Trophoblast cell (in vitro differentiated cells and primary cell): Measurements from ENCODE around the gene TBC1D17.
"Not testable (repeated sequence)": the region's sequence is repeated elsewhere in the genome, so short reads cannot be mapped to it uniquely, and the experiment has no call there.

ENCODE experiments used
- DNase-seq, 2 donors: peaks; one replicate each; pipeline ENCODE4 v3.0.0-alpha.2; 2016
- H2AFZ ChIP-seq: 2 replicates; pipeline ENCODE4 v1.6.1; 2013; ENCODE audit warnings: low read length, moderate library complexity, mild to moderate bottlenecking; ENCODE audit not compliant: insufficient read depth, poor library complexity
- H2AK5ac ChIP-seq: 2 replicates; pipeline ENCODE4 v1.6.1; 2013; ENCODE audit warnings: mild to moderate bottlenecking, low read length
- H2BK120ac ChIP-seq: 2 replicates; pipeline ENCODE4 v1.6.1; 2013; ENCODE audit warnings: low read length, mild to moderate bottlenecking, moderate library complexity; ENCODE audit not compliant: insufficient read depth, poor library complexity
- H2BK12ac ChIP-seq: 2 replicates; pipeline ENCODE4 v1.6.1; 2013; ENCODE audit warnings: mild to moderate bottlenecking, low read length, moderate library complexity
- H2BK5ac ChIP-seq: 2 replicates; pipeline ENCODE4 v1.6.1; 2013; ENCODE audit warnings: low read length, low read depth, moderate library complexity, mild to moderate bottlenecking; ENCODE audit not compliant: poor library complexity
- H3K14ac ChIP-seq: 2 replicates; pipeline ENCODE4 v1.6.1; 2013; ENCODE audit warnings: mild to moderate bottlenecking, low read length
- H3K18ac ChIP-seq: 2 replicates; pipeline ENCODE4 v1.6.1; 2013; ENCODE audit warnings: mild to moderate bottlenecking, low read length
- H3K23ac ChIP-seq: 2 replicates; pipeline ENCODE4 v1.6.1; 2013; ENCODE audit warnings: low read length
- H3K27ac ChIP-seq: 2 replicates; pipeline ENCODE4 v1.5.1; 2013; ENCODE audit warnings: low read depth, mild to moderate bottlenecking, inconsistent platforms, low read length, moderate library complexity
- H3K27me3 ChIP-seq: 2 replicates; pipeline ENCODE4 v1.6.1; 2013; ENCODE audit warnings: inconsistent platforms, mild to moderate bottlenecking, low read length, moderate library complexity; ENCODE audit not compliant: insufficient read depth
- H3K36me3 ChIP-seq, 2 experiments: 1 replicate in 1 of 2; 2 replicates in 1 of 2; pipeline ENCODE4 v1.6.1; 2013; ENCODE audit warnings: low read length in 2 of 2, mild to moderate bottlenecking in 2 of 2, moderate library complexity in 1 of 2; ENCODE audit not compliant: insufficient read depth in 2 of 2, control insufficient read depth in 1 of 2
- H3K4ac ChIP-seq: 2 replicates; pipeline ENCODE4 v1.6.1; 2013; ENCODE audit warnings: low read depth, mild to moderate bottlenecking, low read length, moderate library complexity
- H3K4me1 ChIP-seq, 2 experiments: 1 replicate in 1 of 2; 2 replicates in 1 of 2; pipeline ENCODE4 v1.6.1; 2013; ENCODE audit warnings: low read length in 2 of 2, mild to moderate bottlenecking in 2 of 2, moderate library complexity in 1 of 2; ENCODE audit not compliant: insufficient read depth in 2 of 2, control insufficient read depth in 1 of 2
- H3K4me2 ChIP-seq: 2 replicates; pipeline ENCODE4 v1.6.1; 2013; ENCODE audit warnings: inconsistent platforms, mild to moderate bottlenecking, low read length, moderate library complexity
- H3K4me3 ChIP-seq: 2 replicates; pipeline ENCODE4 v1.5.1; 2013; ENCODE audit warnings: mild to moderate bottlenecking, low read depth, low read length, inconsistent platforms
- H3K79me1 ChIP-seq: one replicate; pipeline ENCODE4 v1.6.1; 2013; ENCODE audit warnings: low read length
- H3K79me2 ChIP-seq: 2 replicates; pipeline ENCODE4 v1.6.1; 2013; ENCODE audit warnings: low read length, mild to moderate bottlenecking; ENCODE audit not compliant: control insufficient read depth, insufficient read depth, poor library complexity
- H3K9ac ChIP-seq: 2 replicates; pipeline ENCODE4 v1.6.1; 2013; ENCODE audit warnings: mild to moderate bottlenecking, low read length
- H3K9me3 ChIP-seq: 2 replicates; pipeline ENCODE4 v1.6.1; 2013; ENCODE audit warnings: low read depth, mild to moderate bottlenecking, control low read depth, inconsistent platforms, low read length; ENCODE audit not compliant: insufficient read depth
- H4K12ac ChIP-seq: 2 replicates; pipeline ENCODE4 v1.6.1; 2013; ENCODE audit warnings: low read depth, mild to moderate bottlenecking, low read length, moderate library complexity
- H4K8ac ChIP-seq: 2 replicates; pipeline ENCODE4 v1.6.1; 2013; ENCODE audit warnings: low read depth, mild to moderate bottlenecking, low read length, moderate library complexity
- H4K91ac ChIP-seq: one replicate; pipeline ENCODE4 v1.6.1; 2013; ENCODE audit warnings: low read depth, mild to moderate bottlenecking, low read length, moderate library complexity
- WGBS: extraction: QIAGEN DNeasy Blood & Tissue Kit; methylation state at CpG from one replicate; pipeline ENCODE4 v1.1.7; 2013; ENCODE audit warnings: missing lambda C conversion rate; ENCODE audit not compliant: insufficient read length, insufficient coverage; ENCODE audit errors: extremely low coverage; 5-methylcytosine and 5-hydroxymethylcytosine counted together

The TBC1D17 gene

GRCh38 chr19:49921871-49922795 is 44.6 kb downstream of the TBC1D17 start:
- H3K4me2 ChIP-seq: no peak overlapping the region
- no peak overlapping the region for H2BK5ac ChIP-seq
- no peak overlapping the region for H3K9ac ChIP-seq

GRCh38 chr19:49923055-49924003 is 45.8 kb downstream of the TBC1D17 start:
- no peaks in the 10 kb centered on the region for H3K9me3 ChIP-seq
- peak overlapping the region; percentile 8 for H3K4me3 ChIP-seq
- H2BK120ac ChIP-seq: no peak overlapping the region
- H3K79me1 ChIP-seq: no peaks in the 10 kb centered on the region
- no peak for DNase-seq
- no peak overlapping the region for H3K27ac ChIP-seq
- H2BK5ac ChIP-seq: no peak overlapping the region
- H3K36me3 ChIP-seq: peaks cover 54 to 67% of the 10 kb centered on the region in 2 experiments
- H3K4ac ChIP-seq: peak overlapping the region; percentile 13
- no peaks in the 10 kb centered on the region for H3K27me3 ChIP-seq
- no peak overlapping the region for H2BK12ac ChIP-seq
- H3K79me2 ChIP-seq: peaks cover 9% of the 10 kb centered on the region
- no peak overlapping the region for H3K4me2 ChIP-seq
- H2AFZ ChIP-seq: no peak overlapping the region
- H3K18ac ChIP-seq: no peak overlapping the region
- H4K91ac ChIP-seq: no peak overlapping the region
- H3K23ac ChIP-seq: no peak overlapping the region
- no peak overlapping the region for H4K12ac ChIP-seq
- no peak overlapping the region for H2AK5ac ChIP-seq
- H3K14ac ChIP-seq: no peak overlapping the region
- no CpG with 5 or more reads among the region's 31 CpGs for WGBS
- peaks cover 8% of the 10 kb centered on the region in 2 experiments for H3K4me1 ChIP-seq
- no peak overlapping the region for H3K9ac ChIP-seq
- no peak overlapping the region for H4K8ac ChIP-seq

More at GRCh38 chr19:49921871-49922795, 44.6 kb downstream of the TBC1D17 start:
- peak in 1 of 2 donors; percentile 2 for DNase-seq
- Histone ChIP-seq H3K27ac (no peak overlapping the region), H4K8ac (no peak overlapping the region), H2BK12ac (no peak overlapping the region), H2BK120ac (no peak overlapping the region), H4K91ac (no peak overlapping the region), H3K18ac (no peak overlapping the region), H3K4ac (peak overlapping the region; percentile 37), H3K36me3 (peaks cover 53 to 67% of the 10 kb centered on the region in 2 experiments), H3K23ac (no peak overlapping the region), H3K4me1 (peaks cover 0 to 2% of the 10 kb centered on the region in 2 experiments), H4K12ac (no peak overlapping the region), H2AK5ac (no peak overlapping the region), H3K4me3 (no peak overlapping the region), H3K79me1 (no peaks in the 10 kb centered on the region), H2AFZ (no peak overlapping the region), H3K9me3 (no peaks in the 10 kb centered on the region), H3K79me2 (peaks cover 3% of the 10 kb centered on the region), H3K27me3 (no peaks in the 10 kb centered on the region), H3K14ac (no peak overlapping the region)
- WGBS: no CpG with 5 or more reads among the region's 22 CpGs

- no peak overlapping the region for H2AK5ac ChIP-seq
- no peak overlapping the region for H3K23ac ChIP-seq
- no peak overlapping the region for H3K18ac ChIP-seq
- no peak overlapping the region for H3K27ac ChIP-seq
- no peak overlapping the region for H2AFZ ChIP-seq
- H3K4ac ChIP-seq: peak overlapping the region; percentile 52
- no peak overlapping the region for H3K9ac ChIP-seq
- H3K4me2 ChIP-seq: no peak overlapping the region
- peaks cover 8% of the 10 kb centered on the region in 2 experiments for H3K4me1 ChIP-seq
- H2BK120ac ChIP-seq: no peak overlapping the region
- H4K91ac ChIP-seq: no peak overlapping the region
- no peaks in the 10 kb centered on the region for H3K27me3 ChIP-seq
- H3K79me2 ChIP-seq: peaks cover 17% of the 10 kb centered on the region
- peaks cover 6% of the 10 kb centered on the region for H3K79me1 ChIP-seq
- no CpG with 5 or more reads among the region's 25 CpGs for WGBS
- no peak for DNase-seq
- H4K8ac ChIP-seq: no peak overlapping the region
- no peak overlapping the region for H2BK5ac ChIP-seq
- H3K9me3 ChIP-seq: no peaks in the 10 kb centered on the region
- no peak overlapping the region for H2BK12ac ChIP-seq
- H4K12ac ChIP-seq: no peak overlapping the region
- H3K4me3 ChIP-seq: peak overlapping the region; percentile 8
- peaks cover 52 to 63% of the 10 kb centered on the region in 2 experiments for H3K36me3 ChIP-seq
- H3K14ac ChIP-seq: no peak overlapping the region
Measured at GRCh38 chr19:49924004-49924880, 46.7 kb downstream of the TBC1D17 start.

- not testable (repeated sequence) for H4K8ac ChIP-seq, H3K9me3 ChIP-seq, H4K91ac ChIP-seq, H3K23ac ChIP-seq, H3K27me3 ChIP-seq, DNase-seq, H2AFZ ChIP-seq, H3K14ac ChIP-seq, H2AK5ac ChIP-seq, H2BK5ac ChIP-seq, H3K4me1 ChIP-seq, H3K18ac ChIP-seq, H3K27ac ChIP-seq, H2BK12ac ChIP-seq, H2BK120ac ChIP-seq, H3K4me3 ChIP-seq, H4K12ac ChIP-seq, H3K4me2 ChIP-seq, H3K9ac ChIP-seq
- Histone ChIP-seq H3K36me3 (peaks cover 52 to 60% of the 10 kb centered on the region in 2 experiments), H3K79me1 (peaks cover 11% of the 10 kb centered on the region), H3K79me2 (peaks cover 18% of the 10 kb centered on the region), H3K4ac (peak overlapping the region; percentile 52)
- no CpG with 5 or more reads among the region's 13 CpGs for WGBS
Measured at GRCh38 chr19:49924881-49925210, 47.3 kb downstream of the TBC1D17 start.
